Adrenal gland (tissue), 12 donors: Measurements from ENCODE around the gene PATJ. TPM values are rescaled to one million over a fixed set of nuclear protein-coding genes. Genes with fewer than 3 reads are reported as not detected.

Source experiments
- DNase-seq, 7 donors: peaks; one replicate each; pipeline ENCODE4 v3.0.0-alpha.2; 2019 to 2020
- H3K27ac ChIP-seq, 5 donors: fragments of 200-600 bp; sonication (generic) in 4 of 5; 1 replicate in 3 of 5; 2 replicates in 2 of 5; pipeline versions ENCODE4 v1.5.1 to v1.8.0; 2016 to 2020; ENCODE audit warnings: mild to moderate bottlenecking in 1 of 5
- H3K27me3 ChIP-seq: fragments of 200-600 bp; 2 replicates; pipeline ENCODE4 v1.8.0; 2021
- H3K36me3 ChIP-seq, 2 donors: fragments of 200-600 bp; replicated peaks in 1 of 2; 1 replicate in 1 of 2; 2 replicates in 1 of 2; pipeline versions ENCODE4 v1.5.1 to v1.8.0; 2018 to 2022
- H3K4me1 ChIP-seq, 2 donors: fragments of 200-600 bp; replicated peaks in 1 of 2; 1 replicate in 1 of 2; 2 replicates in 1 of 2; pipeline versions ENCODE4 v1.5.1 to v1.8.0; 2018 to 2021
- H3K4me3 ChIP-seq, 4 donors: fragments of 200-600 bp; sonication (generic) in 3 of 4; one replicate each; pipeline ENCODE4 v1.5.1; 2016 to 2018
- H3K9me3 ChIP-seq, 3 donors: fragments of 200-600 bp; sonication (generic) in 1 of 3; replicated peaks in 1 of 3; 1 replicate in 2 of 3; 2 replicates in 1 of 3; pipeline versions ENCODE4 v1.5.1 to v1.8.0; 2016 to 2021
- CTCF ChIP-seq, 6 experiments: fragments of 450-650 bp in 4 of 6; fragments of 200-600 bp in 2 of 6; sonication (generic) in 1 of 6; IDR thresholded peaks; 1 replicate in 5 of 6; 2 replicates in 1 of 6; pipeline versions ENCODE4 v1.5.1 to v1.8.0; 2016 to 2021; ENCODE audit warnings: antibody characterized with exemption in 6 of 6, mild to moderate bottlenecking in 2 of 6, moderate library complexity in 1 of 6
- POLR2A ChIP-seq, 2 donors: fragments of 450-650 bp; IDR thresholded peaks; one replicate each; pipeline ENCODE4 v1.6.1; 2017; ENCODE audit warnings: antibody characterized with exemption in 2 of 2, mild to moderate bottlenecking in 2 of 2, moderate library complexity in 1 of 2
- WGBS, 4 donors: extraction: QIAGEN DNeasy Blood & Tissue Kit in 2 of 4; methylation state at CpG; one replicate each; pipeline versions ENCODE4 v1.1.5 to v1.1.7; 2013 to 2017; 5-methylcytosine and 5-hydroxymethylcytosine counted together
- intact Hi-C, 2 donors: fragments of 100-400 bp; cut with DNase I; formaldehyde crosslinking; loops; one replicate each; pipeline versions ENCODE4 v1.14.1 to v1.15.0; 2022 to 2023
- polyA plus RNA-seq, 3 donors: library from polyadenylated mRNA; stranded (reverse); fragments of 200-250 nt in 2 of 3; fragments of 350-450 nt in 1 of 3; fragmentation: Illumina TruSeq in 1 of 3; extraction: RNeasy Lipid Tissue Mini Kit (QIAGEN cat#74804) in 1 of 3; gene quantifications; one replicate each; pipeline ENCODE4 v1.2.3, GENCODE V29; 2013 to 2014
- total RNA-seq, 9 donors: library from RNA; depleted of rRNA in 4 of 9; stranded (reverse); fragments of >200 nt in 4 of 9; fragments of 120-200 nt in 1 of 9; fragmentation: NEBNext Ultra II Directional in 1 of 9; extraction: Animal tissue kit (Norgen Biotek cat#: 25700) in 1 of 9; gene quantifications; one replicate each; pipeline versions ENCODE4 v1.1.0 to v1.2.4, GENCODE V29; 2013 to 2023
- donor health status: healthy with polysubstance abuse.
- donor health status: Bipolar disorder and iron deficiency.
- donor health status: DM: yes; HTN: yes; CAD: no.
- donor health status: DM: no; HTN: no; CAD: no.
- donor health status: DM: no; HTN: no; CAD: no.
- donor health status: DM: yes; HTN: yes; CAD: no.

Gene PATJ
- total and polyA plus RNA-seq, 12 donors = 6.8 to 36.6 (median 23.4) TPM

- intact Hi-C loops = no loop called here
- Histone ChIP-seq H3K9me3 (no peaks in the 10 kb centered on the region), H3K4me1 (no peaks in the 10 kb centered on the region), H3K27me3 (no peaks in the 10 kb centered on the region), H3K27ac (no peak overlapping the region), H3K4me3 (no peak overlapping the region), H3K36me3 (no peaks in the 10 kb centered on the region)
- TF ChIP-seq CTCF (IDR thresholded peaks at IDR 0.05) (no peak), POLR2A (IDR thresholded peaks at IDR 0.05) (no peak)
- DNase-seq = no peak
- 91 to 97% (median 94%) methylated on average over 5 of the region's 5 CpGs for WGBS, 4 donors
Measured at GRCh38 chr1:62187548-62187947, 445.3 kb downstream of the PATJ start.

GRCh38 chr1:62188111-62188510 lies 445.8 kb downstream of the PATJ start:
- Histone ChIP-seq H3K27me3 (no peaks in the 10 kb centered on the region), H3K4me1 (no peaks in the 10 kb centered on the region), H3K9me3 (no peaks in the 10 kb centered on the region), H3K27ac (no peak overlapping the region), H3K36me3 (no peaks in the 10 kb centered on the region), H3K4me3 (no peak overlapping the region)
- TF ChIP-seq CTCF (IDR thresholded peaks at IDR 0.05) = no peak
- TF ChIP-seq POLR2A (IDR thresholded peaks at IDR 0.05) = no peak
- DNase-seq = no peak
- intact Hi-C loops = no loop called here
- WGBS, 4 donors = 91 to 98% (median 92%) methylated on average over 8 of the region's 8 CpGs

GRCh38 chr1:62194651-62195544 lies 452.6 kb downstream of the PATJ start, which contains the start of gene L1TD1:
Gene L1TD1 (plus strand): TSS chr1:62194849. CDS start chr1:62206629, 11,780 bp downstream.
- Histone ChIP-seq H3K4me3 (peak within 1 kb of the TSS in 1 of 4 donors; percentile 38), H3K4me1 (peaks cover 0 to 7% of the 10 kb centered on the region in 2 donors), H3K36me3 (no peaks in the 10 kb centered on the region), H3K9me3 (no peaks in the 10 kb centered on the region), H3K27me3 (peaks cover 15% of the 10 kb centered on the region), H3K27ac (no peak within 1 kb of the TSS)
- intact Hi-C loops = no loop called here
- TF ChIP-seq POLR2A (IDR thresholded peaks at IDR 0.05) (no peak), CTCF (IDR thresholded peaks at IDR 0.05) (no peak)
- peak in 3 of 7 donors; percentile 16 to 30 (median 20) for DNase-seq
- WGBS, 4 donors = 8 to 18% (median 10%) methylated on average over 24 to 55 of the region's 55 CpGs

- no peak for TF ChIP-seq CTCF (IDR thresholded peaks at IDR 0.05)
- TF ChIP-seq POLR2A (IDR thresholded peaks at IDR 0.05) = no peak
- 74 to 81% (median 80%) methylated on average over 16 to 17 of the region's 17 CpGs for WGBS, 4 donors
- H3K27me3 ChIP-seq = peaks cover 15% of the 10 kb centered on the region
- H3K9me3 ChIP-seq = no peaks in the 10 kb centered on the region
- DNase-seq = no peak
- no peaks in the 10 kb centered on the region for H3K36me3 ChIP-seq
- H3K4me1 ChIP-seq = peaks cover 0 to 7% of the 10 kb centered on the region in 2 donors
- no peak overlapping the region for H3K4me3 ChIP-seq
- H3K27ac ChIP-seq = no peak overlapping the region
- intact Hi-C loops = no loop called here
Measured at GRCh38 chr1:62196086-62196690, 453.9 kb downstream of the PATJ start.
